GM23338 (cell line): ENCODE results near the gene LGALS3. TPM values are rescaled to one million over a fixed set of nuclear protein-coding genes. Genes with fewer than 3 reads are reported as not detected.

Experiments used
- ATAC-seq: fragments of 200-7000 bp; cut with Tn5 transposase; 3 replicates; pipeline ENCODE4 v1.9.1; 2020
- DNase-seq: peaks from one replicate; pipeline ENCODE4 v3.0.0-alpha.2; 2015; ENCODE audit warnings: low spot score
- H2AFZ ChIP-seq: fragments of 200-600 bp; sonication (generic); 2 replicates; pipeline ENCODE4 v1.8.0; 2016; ENCODE audit warnings: antibody characterized with exemption, mild to moderate bottlenecking, moderate library complexity
- H3F3A ChIP-seq: fragments of 200-600 bp; sonication (generic); replicated peaks from 2 replicates; pipeline ENCODE4 v1.8.0; 2017; ENCODE audit warnings: antibody characterized with exemption, mixed run types, low read depth
- H3K27ac ChIP-seq: fragments of 200-600 bp; sonication (generic); 2 replicates; pipeline ENCODE4 v1.6.1; 2016; ENCODE audit warnings: low read depth
- H3K27me3 ChIP-seq: fragments of 200-600 bp; sonication (generic); 2 replicates; pipeline ENCODE4 v1.8.0; 2016; ENCODE audit warnings: mild to moderate bottlenecking, mixed run types, moderate library complexity; ENCODE audit not compliant: insufficient read depth
- H3K36me3 ChIP-seq: fragments of 200-600 bp; sonication (generic); 2 replicates; pipeline ENCODE4 v1.8.0; 2016; ENCODE audit warnings: mild to moderate bottlenecking; ENCODE audit not compliant: insufficient read depth
- H3K4me1 ChIP-seq: fragments of 200-600 bp; sonication (generic); 2 replicates; pipeline ENCODE4 v1.8.0; 2016; ENCODE audit warnings: mild to moderate bottlenecking, moderate library complexity; ENCODE audit not compliant: insufficient read depth
- H3K4me2 ChIP-seq: fragments of 200-600 bp; sonication (generic); 2 replicates; pipeline ENCODE4 v1.7.1; 2017; ENCODE audit warnings: mixed run types
- H3K4me3 ChIP-seq: fragments of 200-600 bp; sonication (generic); 2 replicates; pipeline ENCODE4 v1.6.1; 2016; ENCODE audit warnings: mixed run types
- H3K79me2 ChIP-seq: fragments of 200-600 bp; sonication (generic); replicated peaks from 2 replicates; pipeline ENCODE4 v1.8.0; 2017; ENCODE audit warnings: mild to moderate bottlenecking; ENCODE audit not compliant: insufficient read depth
- H3K9me2 ChIP-seq: fragments of 200-600 bp; sonication (generic); 2 replicates; pipeline ENCODE4 v1.8.0; 2017; ENCODE audit not compliant: insufficient read depth
- H4K20me1 ChIP-seq: fragments of 200-600 bp; sonication (generic); replicated peaks from 2 replicates; pipeline ENCODE4 v1.8.0; 2017; ENCODE audit warnings: mild to moderate bottlenecking; ENCODE audit not compliant: insufficient read depth
- H3K27ac Mint-ChIP-seq: 2 replicates; pipeline ENCODE4 v1.8.0; 2020; ENCODE audit warnings: inconsistent platforms, mild to moderate bottlenecking, moderate library complexity, mixed read lengths
- H3K27me3 Mint-ChIP-seq: 3 replicates; pipeline ENCODE4 v1.8.0; 2022; ENCODE audit warnings: low read depth, mild to moderate bottlenecking, moderate library complexity, mixed read lengths, inconsistent platforms; ENCODE audit not compliant: insufficient read depth, poor library complexity
- H3K36me3 Mint-ChIP-seq: 3 replicates; pipeline ENCODE4 v1.8.0; 2021; ENCODE audit warnings: low read depth, mild to moderate bottlenecking, inconsistent platforms, moderate library complexity, mixed read lengths
- H3K4me1 Mint-ChIP-seq: 3 replicates; pipeline ENCODE4 v1.8.0; 2020; ENCODE audit warnings: mild to moderate bottlenecking, inconsistent platforms, mixed read lengths
- H3K4me3 Mint-ChIP-seq: 3 replicates; pipeline ENCODE4 v1.8.0; 2021; ENCODE audit warnings: moderate library complexity, mild to moderate bottlenecking, inconsistent platforms, mixed read lengths
- H3K9me3 Mint-ChIP-seq: 3 replicates; pipeline ENCODE4 v1.8.0; 2020; ENCODE audit warnings: moderate library complexity, mild to moderate bottlenecking, inconsistent platforms, mixed read lengths
- CREB1 ChIP-seq: fragments of 250-450 bp; sonication (Bioruptor Pico); IDR thresholded peaks from 2 replicates; pipeline ENCODE4 v1.5.0; 2020; ENCODE audit warnings: low read depth, mild to moderate bottlenecking, moderate library complexity
- EZH2 ChIP-seq: fragments of 200-600 bp; sonication (generic); IDR thresholded peaks from one replicate; pipeline ENCODE4 v1.8.0; 2017; ENCODE audit warnings: antibody characterized with exemption, mild to moderate bottlenecking, low read depth; ENCODE audit not compliant: unreplicated experiment
- EZH2phosphoT487 ChIP-seq: fragments of 200-600 bp; sonication (generic); IDR thresholded peaks from one replicate; pipeline ENCODE4 v1.8.1; 2018; ENCODE audit warnings: antibody characterized with exemption; ENCODE audit not compliant: unreplicated experiment
- JUNB ChIP-seq: IDR thresholded peaks from one replicate; pipeline ENCODE4 v1.6.1; 2016; ENCODE audit warnings: antibody characterized with exemption; ENCODE audit not compliant: unreplicated experiment
- ZNF331 ChIP-seq: fragments of 250-450 bp; sonication (Bioruptor Pico); IDR thresholded peaks from 2 replicates; pipeline ENCODE4 v1.5.0; 2020; ENCODE audit warnings: low read depth, mild to moderate bottlenecking, moderate library complexity
- polyA plus RNA-seq: library from polyadenylated mRNA; unstranded; fragments of >200 nt; fragmentation: Nextera tagmentation; extraction: Ambion mirVana; gene quantifications from 2 replicates; pipeline ENCODE4 v1.2.1, GENCODE V29; 2016
- total RNA-seq: library from RNA; depleted of rRNA; stranded (reverse); fragments of >200 nt; shearing (Covaris generic); gene quantifications from 2 replicates; pipeline ENCODE4 v1.2.3, GENCODE V29; 2014
- TF ChIP-seq, protein P1 (sequence below): fragments of 250-450 bp; sonication (Bioruptor Pico); IDR thresholded peaks from 2 replicates; pipeline ENCODE4 v1.5.0; 2020; ENCODE audit warnings: mild to moderate bottlenecking, moderate library complexity

The LGALS3 gene
- total and polyA plus RNA-seq, 2 experiments from 2014 or later: 7.2 to 10.9 TPM

DNA sequence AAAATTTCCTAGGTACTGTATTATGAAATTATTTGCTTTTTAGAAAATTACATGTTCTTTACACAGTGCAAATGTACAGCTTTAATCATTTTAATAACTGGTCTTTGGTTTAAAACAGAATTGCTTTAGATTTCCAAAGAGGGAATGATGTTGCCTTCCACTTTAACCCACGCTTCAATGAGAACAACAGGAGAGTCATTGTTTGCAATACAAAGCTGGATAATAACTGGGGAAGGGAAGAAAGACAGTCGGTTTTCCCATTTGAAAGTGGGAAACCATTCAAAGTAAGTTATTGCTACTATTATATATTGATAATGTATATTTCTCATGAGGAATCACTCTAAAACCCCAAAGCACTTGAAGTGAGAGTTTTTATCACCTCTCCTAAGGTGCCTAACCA lies 13.4 kb downstream of the LGALS3 start (continued):
- TF ChIP-seq, protein P1, sequence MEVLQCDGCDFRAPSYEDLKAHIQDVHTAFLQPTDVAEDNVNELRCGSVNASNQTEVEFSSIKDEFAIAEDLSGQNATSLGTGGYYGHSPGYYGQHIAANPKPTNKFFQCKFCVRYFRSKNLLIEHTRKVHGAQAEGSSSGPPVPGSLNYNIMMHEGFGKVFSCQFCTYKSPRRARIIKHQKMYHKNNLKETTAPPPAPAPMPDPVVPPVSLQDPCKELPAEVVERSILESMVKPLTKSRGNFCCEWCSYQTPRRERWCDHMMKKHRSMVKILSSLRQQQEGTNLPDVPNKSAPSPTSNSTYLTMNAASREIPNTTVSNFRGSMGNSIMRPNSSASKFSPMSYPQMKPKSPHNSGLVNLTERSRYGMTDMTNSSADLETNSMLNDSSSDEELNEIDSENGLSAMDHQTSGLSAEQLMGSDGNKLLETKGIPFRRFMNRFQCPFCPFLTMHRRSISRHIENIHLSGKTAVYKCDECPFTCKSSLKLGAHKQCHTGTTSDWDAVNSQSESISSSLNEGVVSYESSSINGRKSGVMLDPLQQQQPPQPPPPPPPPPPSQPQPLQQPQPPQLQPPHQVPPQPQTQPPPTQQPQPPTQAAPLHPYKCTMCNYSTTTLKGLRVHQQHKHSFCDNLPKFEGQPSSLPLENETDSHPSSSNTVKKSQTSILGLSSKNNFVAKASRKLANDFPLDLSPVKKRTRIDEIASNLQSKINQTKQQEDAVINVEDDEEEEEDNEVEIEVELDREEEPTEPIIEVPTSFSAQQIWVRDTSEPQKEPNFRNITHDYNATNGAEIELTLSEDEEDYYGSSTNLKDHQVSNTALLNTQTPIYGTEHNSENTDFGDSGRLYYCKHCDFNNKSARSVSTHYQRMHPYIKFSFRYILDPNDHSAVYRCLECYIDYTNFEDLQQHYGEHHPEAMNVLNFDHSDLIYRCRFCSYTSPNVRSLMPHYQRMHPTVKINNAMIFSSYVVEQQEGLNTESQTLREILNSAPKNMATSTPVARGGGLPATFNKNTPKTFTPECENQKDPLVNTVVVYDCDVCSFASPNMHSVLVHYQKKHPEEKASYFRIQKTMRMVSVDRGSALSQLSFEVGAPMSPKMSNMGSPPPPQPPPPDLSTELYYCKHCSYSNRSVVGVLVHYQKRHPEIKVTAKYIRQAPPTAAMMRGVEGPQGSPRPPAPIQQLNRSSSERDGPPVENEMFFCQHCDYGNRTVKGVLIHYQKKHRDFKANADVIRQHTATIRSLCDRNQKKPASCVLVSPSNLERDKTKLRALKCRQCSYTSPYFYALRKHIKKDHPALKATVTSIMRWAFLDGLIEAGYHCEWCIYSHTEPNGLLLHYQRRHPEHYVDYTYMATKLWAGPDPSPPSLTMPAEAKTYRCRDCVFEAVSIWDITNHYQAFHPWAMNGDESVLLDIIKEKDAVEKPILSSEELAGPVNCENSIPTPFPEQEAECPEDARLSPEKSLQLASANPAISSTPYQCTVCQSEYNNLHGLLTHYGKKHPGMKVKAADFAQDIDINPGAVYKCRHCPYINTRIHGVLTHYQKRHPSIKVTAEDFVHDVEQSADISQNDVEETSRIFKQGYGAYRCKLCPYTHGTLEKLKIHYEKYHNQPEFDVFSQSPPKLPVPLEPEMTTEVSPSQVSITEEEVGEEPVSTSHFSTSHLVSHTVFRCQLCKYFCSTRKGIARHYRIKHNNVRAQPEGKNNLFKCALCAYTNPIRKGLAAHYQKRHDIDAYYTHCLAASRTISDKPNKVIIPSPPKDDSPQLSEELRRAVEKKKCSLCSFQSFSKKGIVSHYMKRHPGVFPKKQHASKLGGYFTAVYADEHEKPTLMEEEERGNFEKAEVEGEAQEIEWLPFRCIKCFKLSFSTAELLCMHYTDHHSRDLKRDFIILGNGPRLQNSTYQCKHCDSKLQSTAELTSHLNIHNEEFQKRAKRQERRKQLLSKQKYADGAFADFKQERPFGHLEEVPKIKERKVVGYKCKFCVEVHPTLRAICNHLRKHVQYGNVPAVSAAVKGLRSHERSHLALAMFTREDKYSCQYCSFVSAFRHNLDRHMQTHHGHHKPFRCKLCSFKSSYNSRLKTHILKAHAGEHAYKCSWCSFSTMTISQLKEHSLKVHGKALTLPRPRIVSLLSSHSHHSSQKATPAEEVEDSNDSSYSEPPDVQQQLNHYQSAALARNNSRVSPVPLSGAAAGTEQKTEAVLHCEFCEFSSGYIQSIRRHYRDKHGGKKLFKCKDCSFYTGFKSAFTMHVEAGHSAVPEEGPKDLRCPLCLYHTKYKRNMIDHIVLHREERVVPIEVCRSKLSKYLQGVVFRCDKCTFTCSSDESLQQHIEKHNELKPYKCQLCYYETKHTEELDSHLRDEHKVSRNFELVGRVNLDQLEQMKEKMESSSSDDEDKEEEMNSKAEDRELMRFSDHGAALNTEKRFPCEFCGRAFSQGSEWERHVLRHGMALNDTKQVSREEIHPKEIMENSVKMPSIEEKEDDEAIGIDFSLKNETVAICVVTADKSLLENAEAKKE (CRISPR knock-in tag): no peak
- TF ChIP-seq CREB1 (CRISPR knock-in tag) (no peak), EZH2phosphoT487 (no peak), ZNF331 (CRISPR knock-in tag) (no peak), JUNB (no peak), EZH2 (no peak)

DNA sequence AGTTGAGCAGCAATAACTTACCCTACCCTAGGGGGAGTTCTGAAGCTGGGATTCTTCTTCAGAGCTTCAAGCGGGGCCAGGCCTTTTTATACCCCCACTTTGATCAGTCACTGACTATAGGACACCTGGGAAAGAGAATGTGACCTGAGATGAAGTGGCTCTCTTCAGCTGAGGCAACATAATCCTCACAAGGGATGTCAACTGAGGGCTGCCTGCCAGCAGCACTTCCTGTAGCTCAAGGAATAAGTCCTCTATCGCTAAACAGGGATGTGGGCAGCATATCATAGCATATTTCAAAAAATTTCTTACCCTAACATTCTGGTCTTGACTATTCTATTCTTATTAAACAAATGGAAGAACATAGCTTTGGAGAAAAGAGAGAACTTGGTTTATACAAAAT lies 17.4 kb downstream of the LGALS3 start:
- no peak overlapping the region for H3K4me2 ChIP-seq
- DNase-seq (no peak), ATAC-seq (no peak)
- H3K27ac ChIP-seq: no peak overlapping the region
- peaks cover 61% of the 10 kb centered on the region; the same call in 1 of the 2 replicates for H3K36me3 ChIP-seq
- H3K27me3 Mint-ChIP-seq: no peaks in the 10 kb centered on the region
- no peaks in the 10 kb centered on the region for H3K9me3 Mint-ChIP-seq
- no peak overlapping the region for H3K4me3 Mint-ChIP-seq
- no peaks in the 10 kb centered on the region for H3K27me3 ChIP-seq
- H3K4me3 ChIP-seq: no peak overlapping the region
- no peak overlapping the region for H2AFZ ChIP-seq
- peaks cover 69% of the 10 kb centered on the region for H3K36me3 Mint-ChIP-seq
- no peaks in the 10 kb centered on the region for H3K4me1 Mint-ChIP-seq
- H3K27ac Mint-ChIP-seq: no peak overlapping the region
- no peaks in the 10 kb centered on the region for H3F3A ChIP-seq
- H3K9me2 ChIP-seq: no peaks in the 10 kb centered on the region
- no peaks in the 10 kb centered on the region for H3K4me1 ChIP-seq
- H3K79me2 ChIP-seq: no peaks in the 10 kb centered on the region
- no peaks in the 10 kb centered on the region; the same call in 1 of the 2 replicates for H4K20me1 ChIP-seq
- TF ChIP-seq, protein P1 (CRISPR knock-in tag): no peak
- no peak for TF ChIP-seq CREB1 (CRISPR knock-in tag)
